ENCODE data around the gene SNED1. TPM values are rescaled to one million over a fixed set of nuclear protein-coding genes. Genes with fewer than 3 reads are reported as not detected.

Gene SNED1
- 11.5 TPM for total RNA-seq
- polyA plus RNA-seq = 17.1 TPM

- Histone ChIP-seq H3K4me3 (ENCODE audit: low read depth, low read length) (peak within 1 kb of the TSS; percentile 79), H3K4me1 (ENCODE audit: insufficient read depth) (peaks cover 3% of the 10 kb centered on the region), H3K36me3 (ENCODE audit: insufficient read depth) (no peaks in the 10 kb centered on the region), H3K27ac (ENCODE audit: low read depth) (peak within 1 kb of the TSS; percentile 83)
- no peak for DNase-seq (ENCODE audit: extremely low spot score)
- 6% methylated on average over 61 of the region's 61 CpGs for WGBS
These were observed at the start of gene SNED1 for GRCh38 chr2:240997856-240998705. SNED1 (plus strand) TSS chr2:240998618; CDS start chr2:240998838, 220 bp downstream.

- DNase-seq (ENCODE audit: extremely low spot score) = no peak
- Histone ChIP-seq H3K4me1 (ENCODE audit: insufficient read depth) (no peaks in the 10 kb centered on the region), H3K27ac (ENCODE audit: low read depth) (no peak overlapping the region), H3K4me3 (ENCODE audit: low read depth, low read length) (no peak overlapping the region), H3K36me3 (ENCODE audit: insufficient read depth) (no peaks in the 10 kb centered on the region)
- 83% methylated on average over 23 of the region's 23 CpGs for WGBS
These were observed 49.3 kb upstream of the SNED1 start for GRCh38 chr2:240948905-240949790.

GRCh38 chr2:240949791-240950705 lies 48.4 kb upstream of the SNED1 start:
- Histone ChIP-seq H3K27ac (ENCODE audit: low read depth) (no peak overlapping the region), H3K4me3 (ENCODE audit: low read depth, low read length) (no peak overlapping the region), H3K36me3 (ENCODE audit: insufficient read depth) (no peaks in the 10 kb centered on the region), H3K4me1 (ENCODE audit: insufficient read depth) (no peaks in the 10 kb centered on the region)
- DNase-seq (ENCODE audit: extremely low spot score) = no peak
- 89% methylated on average over 14 of the region's 14 CpGs for WGBS

GRCh38 chr2:240951045-240951594 lies 47.3 kb upstream of the SNED1 start:
- WGBS = 87% methylated on average over 3 of the region's 3 CpGs
- Histone ChIP-seq H3K4me1 (ENCODE audit: insufficient read depth) (no peaks in the 10 kb centered on the region), H3K4me3 (ENCODE audit: low read depth, low read length) (no peak overlapping the region), H3K27ac (ENCODE audit: low read depth) (no peak overlapping the region), H3K36me3 (ENCODE audit: insufficient read depth) (no peaks in the 10 kb centered on the region)
- DNase-seq (ENCODE audit: extremely low spot score) = no peak

GRCh38 chr2:240952496-240953246 lies 45.7 kb upstream of the SNED1 start:
- H3K36me3 ChIP-seq (ENCODE audit: insufficient read depth) = no peaks in the 10 kb centered on the region
- WGBS = 83% methylated on average over 14 of the region's 14 CpGs
- no peaks in the 10 kb centered on the region for H3K4me1 ChIP-seq (ENCODE audit: insufficient read depth)
- DNase-seq (ENCODE audit: extremely low spot score) = no peak
- H3K4me3 ChIP-seq (ENCODE audit: low read depth, low read length) = no peak overlapping the region
- no peak overlapping the region for H3K27ac ChIP-seq (ENCODE audit: low read depth)

- Histone ChIP-seq H3K4me1 (ENCODE audit: insufficient read depth) (no peaks in the 10 kb centered on the region), H3K36me3 (ENCODE audit: insufficient read depth) (no peaks in the 10 kb centered on the region), H3K4me3 (ENCODE audit: low read depth, low read length) (no peak overlapping the region), H3K27ac (ENCODE audit: low read depth) (no peak overlapping the region)
- WGBS = 65% methylated on average over 14 of the region's 14 CpGs
- no peak for DNase-seq (ENCODE audit: extremely low spot score)
These were observed 44.7 kb upstream of the SNED1 start for GRCh38 chr2:240953426-240954410.

- H3K4me1 ChIP-seq (ENCODE audit: insufficient read depth) = no peaks in the 10 kb centered on the region
- 59% methylated on average over 15 of the region's 15 CpGs for WGBS
- H3K27ac ChIP-seq (ENCODE audit: low read depth) = no peak overlapping the region
- no peak overlapping the region for H3K4me3 ChIP-seq (ENCODE audit: low read depth, low read length)
- no peak for DNase-seq (ENCODE audit: extremely low spot score)
- no peaks in the 10 kb centered on the region for H3K36me3 ChIP-seq (ENCODE audit: insufficient read depth)
These were observed 43.7 kb upstream of the SNED1 start for GRCh38 chr2:240954436-240955305.

GRCh38 chr2:240955306-240956170 lies 42.9 kb upstream of the SNED1 start:
- no peak for DNase-seq (ENCODE audit: extremely low spot score)
- WGBS = 85% methylated on average over 17 of the region's 17 CpGs
- Histone ChIP-seq H3K4me1 (ENCODE audit: insufficient read depth) (peaks cover 1% of the 10 kb centered on the region), H3K36me3 (ENCODE audit: insufficient read depth) (no peaks in the 10 kb centered on the region), H3K27ac (ENCODE audit: low read depth) (no peak overlapping the region), H3K4me3 (ENCODE audit: low read depth, low read length) (no peak overlapping the region)

- no peak overlapping the region for H3K27ac ChIP-seq (ENCODE audit: low read depth)
These were observed 42.1 kb upstream of the SNED1 start for GRCh38 chr2:240956171-240956934.

More at GRCh38 chr2:240956171-240956934, 42.1 kb upstream of the SNED1 start:
- 65% methylated on average over 16 of the region's 16 CpGs for WGBS
- peaks cover 1% of the 10 kb centered on the region for H3K4me1 ChIP-seq (ENCODE audit: insufficient read depth)
- no peak for DNase-seq (ENCODE audit: extremely low spot score)
- H3K36me3 ChIP-seq (ENCODE audit: insufficient read depth) = no peaks in the 10 kb centered on the region
- no peak overlapping the region for H3K4me3 ChIP-seq (ENCODE audit: low read depth, low read length)
